IPS-18a (cell line): ENCODE data around the gene RFLNA.

Experiments
- H3K27ac ChIP-seq: one replicate; pipeline ENCODE4 v1.5.1; 2013; ENCODE audit warnings: low read length
- H3K27me3 ChIP-seq: one replicate; pipeline ENCODE4 v1.6.1; 2013; ENCODE audit warnings: mild to moderate bottlenecking, low read length; ENCODE audit not compliant: control insufficient read depth, insufficient read depth
- H3K36me3 ChIP-seq: one replicate; pipeline ENCODE4 v1.6.1; 2013; ENCODE audit warnings: low read depth, low read length; ENCODE audit not compliant: control insufficient read depth
- H3K4me1 ChIP-seq: one replicate; pipeline ENCODE4 v1.6.1; 2013; ENCODE audit warnings: low read depth, low read length; ENCODE audit not compliant: control insufficient read depth
- H3K4me3 ChIP-seq: one replicate; pipeline ENCODE4 v1.5.1; 2013; ENCODE audit warnings: low read length
- H3K9ac ChIP-seq: one replicate; pipeline ENCODE4 v1.6.1; 2013; ENCODE audit warnings: mild to moderate bottlenecking, low read length, moderate library complexity
- H3K9me3 ChIP-seq: one replicate; pipeline ENCODE4 v1.6.1; 2013; ENCODE audit warnings: low read depth, low read length; ENCODE audit not compliant: control insufficient read depth

RFLNA gene, protein sequence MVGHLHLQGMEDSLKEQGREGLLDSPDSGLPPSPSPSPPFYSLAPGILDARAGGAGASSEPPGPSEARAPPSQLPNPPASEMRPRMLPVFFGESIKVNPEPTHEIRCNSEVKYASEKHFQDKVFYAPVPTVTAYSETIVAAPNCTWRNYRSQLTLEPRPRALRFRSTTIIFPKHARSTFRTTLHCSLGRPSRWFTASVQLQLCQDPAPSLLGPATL

GRCh38 chr12:124294780-124295341, at the start of gene RFLNA:
Gene RFLNA (plus strand): TSS chr12:124295093. CDS start chr12:124295430, 337 bp downstream.
- H3K36me3 ChIP-seq: no peaks in the 10 kb centered on the region
- no peak within 1 kb of the TSS for H3K9ac ChIP-seq
- peaks cover 17% of the 10 kb centered on the region for H3K4me1 ChIP-seq
- H3K27ac ChIP-seq: no peak within 1 kb of the TSS
- peaks cover 32% of the 10 kb centered on the region for H3K27me3 ChIP-seq
- H3K9me3 ChIP-seq: no peaks in the 10 kb centered on the region
- peak within 1 kb of the TSS; percentile 57 for H3K4me3 ChIP-seq

- Histone ChIP-seq H3K4me3 (no peak overlapping the region), H3K9ac (no peak overlapping the region), H3K4me1 (peaks cover 4% of the 10 kb centered on the region), H3K9me3 (no peaks in the 10 kb centered on the region), H3K27ac (no peak overlapping the region), H3K27me3 (no peaks in the 10 kb centered on the region), H3K36me3 (no peaks in the 10 kb centered on the region)
Observed at GRCh38 chr12:124247331-124247730, 47.6 kb upstream of the RFLNA start.

DNA sequence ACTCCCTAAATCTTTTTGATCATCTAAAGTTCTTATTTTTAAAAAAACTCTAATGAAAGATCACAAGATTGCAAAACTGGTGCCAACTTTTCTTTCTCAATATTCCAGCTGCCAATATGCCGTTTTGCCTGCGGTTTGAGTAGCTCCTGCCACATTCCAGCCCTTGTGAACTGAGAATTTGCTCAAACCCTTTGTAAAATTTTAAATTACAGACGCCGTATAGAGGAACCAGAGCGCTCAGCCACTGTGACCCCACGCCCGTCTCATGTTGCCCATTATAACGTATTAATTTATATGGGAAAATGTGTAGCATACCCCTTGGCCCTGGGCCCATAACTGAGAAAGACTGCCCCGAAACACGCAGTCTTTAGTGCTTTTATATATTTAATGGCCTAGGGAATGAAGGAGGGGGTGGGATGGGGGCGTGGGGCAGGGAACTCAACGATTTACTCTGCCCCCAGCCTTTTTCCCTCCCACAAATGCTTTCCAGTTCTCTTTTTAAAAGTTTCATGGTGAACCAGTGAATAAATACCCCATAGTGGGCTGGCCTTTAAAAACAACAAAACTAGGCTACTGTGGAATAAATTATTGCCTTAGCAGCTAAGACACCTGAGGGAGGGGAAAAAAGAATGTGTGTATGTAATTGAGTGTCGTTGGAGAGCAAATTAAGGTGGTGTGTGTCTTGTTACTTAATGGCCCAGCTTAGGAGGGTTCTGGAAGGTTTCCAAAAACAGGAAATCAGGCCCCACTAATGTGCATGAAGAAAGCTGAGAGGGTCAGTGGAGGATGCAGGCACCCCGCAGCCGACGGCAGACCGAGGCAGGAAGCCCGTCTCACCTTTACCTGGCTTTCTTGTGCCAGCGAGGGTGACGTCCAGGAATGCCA, 45.7 kb upstream of the RFLNA start:
- Histone ChIP-seq H3K4me3 (no peak overlapping the region), H3K9me3 (no peaks in the 10 kb centered on the region), H3K27me3 (no peaks in the 10 kb centered on the region), H3K9ac (no peak overlapping the region), H3K36me3 (no peaks in the 10 kb centered on the region), H3K4me1 (peaks cover 4% of the 10 kb centered on the region), H3K27ac (no peak overlapping the region)

GRCh38 chr12:124251186-124251585, 43.7 kb upstream of the RFLNA start:
- Histone ChIP-seq H3K27ac (no peak overlapping the region), H3K9ac (no peak overlapping the region), H3K4me1 (peaks cover 4% of the 10 kb centered on the region), H3K36me3 (no peaks in the 10 kb centered on the region), H3K27me3 (no peaks in the 10 kb centered on the region), H3K4me3 (no peak overlapping the region), H3K9me3 (no peaks in the 10 kb centered on the region)

DNA sequence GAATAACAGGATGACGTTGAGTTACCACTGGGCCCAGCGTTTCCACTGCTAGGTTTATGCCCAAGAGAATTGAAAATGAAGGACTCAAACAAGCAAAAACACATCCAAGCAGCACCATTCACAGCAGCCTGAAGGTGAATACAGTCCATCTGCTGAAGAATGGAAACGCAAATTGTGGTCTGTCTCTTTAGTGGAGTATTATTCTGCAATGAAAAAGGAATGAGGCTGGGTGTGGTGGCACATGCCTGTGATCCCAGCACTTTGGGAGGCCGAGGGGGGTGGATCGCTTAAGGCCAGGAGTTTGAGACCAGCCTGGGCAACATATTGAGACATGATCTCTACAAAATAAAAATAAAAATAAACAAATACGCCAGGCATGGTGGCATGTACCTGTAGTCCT, 41.9 kb upstream of the RFLNA start:
- Histone ChIP-seq H3K27me3 (no peaks in the 10 kb centered on the region), H3K4me1 (peaks cover 4% of the 10 kb centered on the region), H3K4me3 (no peak overlapping the region), H3K9me3 (no peaks in the 10 kb centered on the region), H3K36me3 (no peaks in the 10 kb centered on the region), H3K27ac (no peak overlapping the region), H3K9ac (no peak overlapping the region)

DNA sequence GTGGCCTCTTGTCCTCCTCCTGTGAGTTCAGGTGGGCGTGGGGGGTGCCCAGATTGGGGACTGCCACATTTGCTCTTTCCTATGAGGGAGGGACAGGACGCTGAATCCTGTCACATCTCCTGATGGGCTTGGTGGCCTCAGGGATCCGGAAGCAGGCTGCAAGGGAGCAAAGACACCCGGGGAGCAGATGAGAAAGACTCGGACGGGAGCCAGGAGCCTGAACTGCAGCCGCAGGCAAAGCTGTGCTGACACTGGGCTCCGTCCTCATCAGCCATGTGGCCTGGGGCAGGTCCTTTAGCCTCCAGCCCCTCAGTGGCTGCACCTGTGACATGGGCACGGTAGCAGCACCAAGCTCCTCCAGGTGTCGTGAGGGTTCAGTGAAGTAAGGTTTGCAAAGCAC, 40.8 kb upstream of the RFLNA start:
- no peak overlapping the region for H3K27ac ChIP-seq
- H3K9ac ChIP-seq: no peak overlapping the region
- H3K27me3 ChIP-seq: no peaks in the 10 kb centered on the region
- no peak overlapping the region for H3K4me3 ChIP-seq
- H3K36me3 ChIP-seq: no peaks in the 10 kb centered on the region
- H3K9me3 ChIP-seq: no peaks in the 10 kb centered on the region
- peaks cover 4% of the 10 kb centered on the region for H3K4me1 ChIP-seq

GRCh38 chr12:124259154-124260066, 35.5 kb upstream of the RFLNA start:
- H3K36me3 ChIP-seq: no peaks in the 10 kb centered on the region
- H3K4me3 ChIP-seq: no peak overlapping the region
- no peak overlapping the region for H3K27ac ChIP-seq
- no peak overlapping the region for H3K9ac ChIP-seq
- H3K9me3 ChIP-seq: no peaks in the 10 kb centered on the region
- H3K4me1 ChIP-seq: no peaks in the 10 kb centered on the region
- H3K27me3 ChIP-seq: no peaks in the 10 kb centered on the region

GRCh38 chr12:124261885-124262284, 33.0 kb upstream of the RFLNA start:
- H3K9me3 ChIP-seq: no peaks in the 10 kb centered on the region
- no peaks in the 10 kb centered on the region for H3K36me3 ChIP-seq
- H3K9ac ChIP-seq: no peak overlapping the region

GRCh38 chr12:124264089-124264795, 30.7 kb upstream of the RFLNA start:
- no peak overlapping the region for H3K4me3 ChIP-seq
- H3K27ac ChIP-seq: no peak overlapping the region
- no peaks in the 10 kb centered on the region for H3K36me3 ChIP-seq
- H3K9me3 ChIP-seq: no peaks in the 10 kb centered on the region
- H3K4me1 ChIP-seq: no peaks in the 10 kb centered on the region
- no peak overlapping the region for H3K9ac ChIP-seq
- H3K27me3 ChIP-seq: no peaks in the 10 kb centered on the region

More at GRCh38 chr12:124261885-124262284, 33.0 kb upstream of the RFLNA start:
- Histone ChIP-seq H3K27ac (no peak overlapping the region), H3K4me3 (no peak overlapping the region), H3K4me1 (no peaks in the 10 kb centered on the region), H3K27me3 (no peaks in the 10 kb centered on the region)

DNA sequence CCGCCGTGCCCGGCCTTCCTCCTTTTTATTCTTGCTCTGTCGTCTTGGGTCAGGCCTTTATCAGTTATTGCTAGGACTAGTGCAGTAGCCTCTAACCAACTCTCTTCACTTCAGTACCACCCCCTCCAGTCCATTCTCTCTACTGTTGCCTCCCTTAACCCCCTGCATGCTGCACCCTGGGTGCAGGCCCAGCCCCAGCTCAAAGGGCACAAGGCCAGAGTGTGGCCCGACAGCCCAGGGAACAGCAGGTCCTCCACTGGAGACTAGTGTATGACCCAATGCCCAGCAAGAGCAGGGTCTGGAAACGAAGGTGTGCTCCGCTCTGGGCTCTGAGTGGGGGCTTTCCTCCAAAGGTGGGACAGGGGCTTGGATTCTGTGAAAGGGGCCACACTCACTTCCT, 30.0 kb upstream of the RFLNA start:
- Histone ChIP-seq H3K9me3 (no peaks in the 10 kb centered on the region), H3K27ac (no peak overlapping the region), H3K4me3 (no peak overlapping the region)

More for the DNA sequence above, 30.0 kb upstream of the RFLNA start:
- no peaks in the 10 kb centered on the region for H3K4me1 ChIP-seq
- H3K36me3 ChIP-seq: no peaks in the 10 kb centered on the region
- H3K27me3 ChIP-seq: no peaks in the 10 kb centered on the region
- H3K9ac ChIP-seq: no peak overlapping the region
